ENCODE measurements around the gene GPR157.

DNA sequence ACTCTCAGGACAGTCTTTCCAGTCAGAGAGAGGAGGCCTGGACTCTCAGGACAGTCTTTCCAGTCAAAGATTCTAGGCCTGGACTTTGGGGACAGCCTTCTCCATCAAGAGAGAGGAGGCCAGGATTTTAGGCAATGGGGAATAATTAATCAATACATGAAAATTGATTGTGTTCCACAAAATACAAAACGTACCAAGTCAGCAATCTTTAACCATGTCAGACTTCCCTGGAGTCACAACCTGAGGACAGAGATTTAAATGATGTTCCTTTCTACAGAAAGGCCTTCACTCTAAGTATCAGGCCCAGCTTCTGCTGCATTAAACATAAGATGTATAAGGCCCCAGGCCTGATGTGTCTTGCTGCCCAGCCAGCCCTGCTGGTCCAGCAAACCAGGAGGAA, 27.0 kb upstream of the GPR157 start:
- TF ChIP-seq ARNT2 (CRISPR knock-in tag; IDR thresholded peaks at IDR 0.05; ENCODE audit: low read depth) (no peak), ZKSCAN5 (CRISPR knock-in tag; IDR thresholded peaks at IDR 0.05) (no peak), ZNF598 (CRISPR knock-in tag; IDR thresholded peaks at IDR 0.05; ENCODE audit: borderline replicate concordance) (no peak), ERF (CRISPR knock-in tag; IDR thresholded peaks at IDR 0.05) (no peak), TCF12 (IDR thresholded peaks at IDR 0.05) (no peak), TCF12 (CRISPR knock-in tag; IDR thresholded peaks at IDR 0.05) (no peak), NFE2L2 (IDR thresholded peaks at IDR 0.05; ENCODE audit: low read length) (no peak), JUN (CRISPR knock-in tag; IDR thresholded peaks at IDR 0.05) (no peak), ZNF230 (CRISPR knock-in tag; IDR thresholded peaks at IDR 0.05) (no peak), ZNF431 (CRISPR knock-in tag; IDR thresholded peaks at IDR 0.05; ENCODE audit: borderline replicate concordance, low read depth) (no peak), PHF8 (CRISPR knock-in tag; IDR thresholded peaks at IDR 0.05) (no peak), TAF15 (IDR thresholded peaks at IDR 0.05; ENCODE audit: low read depth, low read length, poor library complexity, severe bottlenecking) (no peak), TBP (CRISPR knock-in tag; IDR thresholded peaks at IDR 0.05) (no peak)
- TF ChIP-seq, protein P1, sequence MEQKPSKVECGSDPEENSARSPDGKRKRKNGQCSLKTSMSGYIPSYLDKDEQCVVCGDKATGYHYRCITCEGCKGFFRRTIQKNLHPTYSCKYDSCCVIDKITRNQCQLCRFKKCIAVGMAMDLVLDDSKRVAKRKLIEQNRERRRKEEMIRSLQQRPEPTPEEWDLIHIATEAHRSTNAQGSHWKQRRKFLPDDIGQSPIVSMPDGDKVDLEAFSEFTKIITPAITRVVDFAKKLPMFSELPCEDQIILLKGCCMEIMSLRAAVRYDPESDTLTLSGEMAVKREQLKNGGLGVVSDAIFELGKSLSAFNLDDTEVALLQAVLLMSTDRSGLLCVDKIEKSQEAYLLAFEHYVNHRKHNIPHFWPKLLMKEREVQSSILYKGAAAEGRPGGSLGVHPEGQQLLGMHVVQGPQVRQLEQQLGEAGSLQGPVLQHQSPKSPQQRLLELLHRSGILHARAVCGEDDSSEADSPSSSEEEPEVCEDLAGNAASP (CRISPR knock-in tag; IDR thresholded peaks at IDR 0.05; ENCODE audit: borderline replicate concordance), result no peak
- TF ChIP-seq, protein P2, sequence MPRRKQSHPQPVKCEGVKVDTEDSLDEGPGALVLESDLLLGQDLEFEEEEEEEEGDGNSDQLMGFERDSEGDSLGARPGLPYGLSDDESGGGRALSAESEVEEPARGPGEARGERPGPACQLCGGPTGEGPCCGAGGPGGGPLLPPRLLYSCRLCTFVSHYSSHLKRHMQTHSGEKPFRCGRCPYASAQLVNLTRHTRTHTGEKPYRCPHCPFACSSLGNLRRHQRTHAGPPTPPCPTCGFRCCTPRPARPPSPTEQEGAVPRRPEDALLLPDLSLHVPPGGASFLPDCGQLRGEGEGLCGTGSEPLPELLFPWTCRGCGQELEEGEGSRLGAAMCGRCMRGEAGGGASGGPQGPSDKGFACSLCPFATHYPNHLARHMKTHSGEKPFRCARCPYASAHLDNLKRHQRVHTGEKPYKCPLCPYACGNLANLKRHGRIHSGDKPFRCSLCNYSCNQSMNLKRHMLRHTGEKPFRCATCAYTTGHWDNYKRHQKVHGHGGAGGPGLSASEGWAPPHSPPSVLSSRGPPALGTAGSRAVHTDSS (CRISPR knock-in tag; conservative IDR thresholded peaks at IDR 0.05), result no peak

All from HepG2 (cell line).